HG03108 (cell line): ENCODE data around the gene HOXA2.
A peak's percentile ranks its signal among the peaks of the same experiment; 100 is the strongest.

ENCODE experiments used
- ATAC-seq: cut with Tn5 transposase; IDR thresholded peaks from one replicate; pipeline ENCODE4 v1.9.1; 2021; ENCODE audit warnings: moderate library complexity; ENCODE audit not compliant: unreplicated experiment

The HOXA2 gene

GRCh38 chr7:27141923-27142579 is 39.6 kb upstream of the HOXA2 start:
- no peak for ATAC-seq

GRCh38 chr7:27141137-27141922 is 38.8 kb upstream of the HOXA2 start:
- no peak for ATAC-seq

- no peak for ATAC-seq
Observed at GRCh38 chr7:27140126-27140857, 37.8 kb upstream of the HOXA2 start.

- no peak for ATAC-seq
Observed at GRCh38 chr7:27139334-27140125, 37.0 kb upstream of the HOXA2 start.

DNA sequence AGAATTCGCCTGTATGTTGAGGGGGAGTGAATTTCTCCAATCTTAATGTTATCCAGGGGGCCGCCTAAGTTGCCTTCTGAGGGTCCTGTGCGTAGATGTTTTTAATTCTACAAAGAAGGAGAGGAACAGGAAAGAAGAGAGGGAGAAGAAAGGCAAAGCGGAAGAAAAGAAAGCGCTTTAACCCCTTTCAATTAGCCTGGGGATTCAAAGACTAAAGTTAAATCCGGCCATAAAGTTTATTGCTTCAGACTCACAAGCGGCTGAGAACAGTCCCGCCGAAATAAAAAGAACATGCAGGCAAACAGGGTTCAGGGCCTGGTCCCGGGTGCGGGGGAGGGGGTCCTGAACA is 36.5 kb upstream of the HOXA2 start:
- no peak for ATAC-seq

- ATAC-seq, result no peak
Observed at GRCh38 chr7:27138472-27138871, 36.0 kb upstream of the HOXA2 start.

DNA sequence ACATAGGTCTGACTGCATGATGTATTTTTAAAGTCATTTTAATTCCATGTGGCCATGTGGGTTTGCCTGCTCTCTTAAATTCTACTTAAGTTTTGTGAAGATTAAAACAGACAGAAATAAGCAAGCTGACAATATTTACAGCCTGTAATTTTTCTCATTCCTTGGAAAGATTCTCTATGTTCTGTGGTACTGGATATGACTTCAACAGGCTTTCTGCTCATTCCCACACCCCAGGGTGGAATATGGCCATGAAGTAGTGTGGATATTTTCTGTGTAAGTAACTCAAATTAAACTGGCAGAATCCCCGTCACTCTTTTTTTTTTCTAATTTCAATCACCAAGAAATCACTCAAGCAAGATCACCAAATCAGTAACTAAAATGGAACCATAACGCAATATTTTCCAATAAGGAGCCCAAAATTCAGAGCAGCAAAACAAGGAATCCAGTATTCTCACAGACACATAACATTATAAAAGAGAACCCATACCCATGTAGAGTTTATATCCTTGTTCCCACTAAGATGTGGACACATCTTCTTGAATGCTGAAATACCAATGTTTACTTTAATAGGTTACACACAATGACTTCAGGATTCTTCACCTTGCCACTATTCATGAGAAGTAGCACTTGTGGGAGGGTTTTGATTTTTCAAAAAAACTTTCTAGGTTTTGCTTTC is 35.3 kb upstream of the HOXA2 start:
- no peak for ATAC-seq

DNA sequence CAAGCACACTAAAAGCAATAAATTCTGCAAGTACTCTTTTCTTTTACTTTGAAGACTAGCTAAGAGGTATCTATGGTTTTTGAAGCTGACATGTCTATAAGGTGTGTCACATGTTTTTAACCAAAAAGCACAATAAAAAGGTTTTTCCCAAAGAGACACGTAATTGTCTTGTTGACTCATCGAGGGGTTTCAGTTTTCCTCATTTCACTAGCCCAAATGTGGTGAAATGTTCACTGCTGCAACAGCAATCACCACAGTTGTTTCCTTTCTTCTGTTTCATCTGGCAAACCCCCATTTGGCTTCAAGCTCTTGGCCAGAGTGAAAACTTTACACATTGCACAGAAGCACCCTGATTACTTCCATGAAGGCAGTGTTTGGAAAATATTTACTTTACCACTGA is 31.9 kb upstream of the HOXA2 start:
- peak; percentile 49 for ATAC-seq

DNA sequence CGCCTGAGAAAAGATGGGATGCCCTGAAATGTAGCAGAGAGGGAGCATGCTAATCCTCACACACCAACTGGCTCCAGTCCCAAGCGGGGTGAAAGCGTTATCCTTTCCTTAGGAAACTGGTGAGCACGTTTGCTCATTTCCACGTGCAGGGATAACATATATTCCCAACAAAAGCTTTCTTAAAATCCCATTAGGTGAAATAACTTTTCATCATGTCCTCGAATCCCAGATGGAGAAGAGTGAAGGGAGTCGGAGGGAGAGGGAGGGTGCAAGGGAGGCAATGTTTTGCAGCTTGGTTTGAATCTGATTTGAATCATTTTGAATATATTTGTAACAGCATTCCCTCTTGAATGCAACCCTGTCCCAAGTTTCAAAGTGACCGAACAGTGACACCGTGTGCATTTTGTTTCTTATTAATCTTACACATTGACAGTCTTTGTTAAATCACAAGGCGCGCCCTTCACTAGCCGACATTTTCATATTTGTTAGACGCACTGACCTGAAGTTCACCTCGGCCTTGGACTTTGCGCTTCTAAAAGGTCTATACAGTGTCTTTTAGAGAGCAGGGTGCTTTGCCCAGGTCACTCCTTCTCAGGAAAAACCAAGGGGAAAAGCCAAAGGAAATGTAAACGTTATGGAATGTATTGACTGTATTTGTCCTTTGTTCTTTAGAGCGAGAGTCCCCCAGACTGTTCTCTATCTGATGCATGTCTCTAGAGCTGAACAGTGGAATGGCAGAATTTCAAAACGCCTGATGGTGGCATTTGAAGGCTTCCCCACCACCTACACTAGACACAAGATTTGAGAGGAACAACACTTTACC is 31.1 kb upstream of the HOXA2 start:
- ATAC-seq, result no peak

- ATAC-seq, result no peak
Observed at GRCh38 chr7:27132978-27133377, 30.5 kb upstream of the HOXA2 start.

DNA sequence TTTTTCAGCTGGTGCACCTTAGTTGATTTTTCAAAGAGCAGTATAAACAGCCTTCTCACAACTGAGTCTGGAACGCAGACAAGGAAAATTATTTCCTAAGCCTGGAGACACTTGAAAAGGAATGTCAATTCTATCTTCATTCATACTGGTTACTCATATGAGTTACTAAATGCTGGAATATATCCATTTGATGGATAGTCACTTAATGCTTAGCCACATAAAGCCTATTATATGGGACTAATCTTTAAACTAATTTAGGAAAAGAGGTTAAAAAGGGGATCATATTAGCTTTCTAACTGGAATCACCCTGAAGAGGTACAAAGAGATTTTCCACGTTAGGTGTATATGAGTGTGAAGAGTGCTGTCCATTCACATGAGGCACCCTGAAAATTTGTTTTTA is 29.7 kb upstream of the HOXA2 start:
- no peak for ATAC-seq

- ATAC-seq, result no peak
Observed at GRCh38 chr7:27131390-27131819, 28.9 kb upstream of the HOXA2 start.

DNA sequence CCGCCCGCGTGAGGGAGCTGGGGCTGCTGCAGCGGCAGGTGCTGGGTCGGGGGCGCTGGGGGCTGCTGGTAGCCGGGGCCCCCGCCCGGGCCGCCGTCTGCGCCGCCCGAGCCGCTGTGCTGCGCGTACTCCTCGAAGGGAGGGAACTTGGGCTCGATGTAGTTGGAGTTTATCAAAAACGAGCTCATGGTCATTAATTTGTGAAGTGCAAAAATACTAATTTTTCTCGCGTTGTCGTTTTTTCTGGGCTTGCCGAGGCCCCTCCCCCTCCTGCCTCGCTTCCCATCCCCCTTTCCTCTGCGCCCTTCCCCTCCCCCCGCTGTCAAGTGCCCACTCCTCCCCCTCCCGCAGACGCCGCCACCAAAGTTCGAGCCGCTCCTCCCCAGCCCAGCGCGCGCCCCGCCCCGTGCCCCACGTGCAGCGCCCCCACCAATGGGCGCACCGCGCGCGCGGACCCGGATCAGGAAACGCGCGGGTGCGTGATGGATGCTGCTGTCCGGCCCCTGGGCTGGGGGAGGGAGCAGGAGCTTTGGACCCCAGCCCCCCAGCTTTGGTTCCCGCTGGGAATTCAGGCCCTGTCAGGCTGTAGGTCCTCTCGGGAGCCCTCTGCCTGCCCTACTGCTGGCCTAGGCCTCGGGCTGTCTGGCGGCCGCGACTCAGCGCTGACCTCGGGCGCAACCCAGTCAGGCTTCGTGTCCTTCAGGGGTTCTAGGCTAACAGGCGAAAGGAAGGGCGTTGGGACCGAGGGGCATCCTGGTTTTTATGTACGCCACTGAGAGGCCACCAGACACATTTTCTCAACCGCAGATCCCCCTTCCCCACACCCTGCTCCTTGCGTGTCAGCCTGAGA is 28.3 kb upstream of the HOXA2 start, which contains the start of gene HOXA4:
Gene HOXA4, minus strand, starts transcription at position 218 of the 850 bp plus-strand sequence. Its CDS starts 24 bp downstream, at position 194.
- ATAC-seq, result no peak

GRCh38 chr7:27129729-27130539 is 27.5 kb upstream of the HOXA2 start:
- no peak for ATAC-seq

- ATAC-seq, result no peak
Observed at GRCh38 chr7:27128776-27129728, 26.6 kb upstream of the HOXA2 start.

DNA sequence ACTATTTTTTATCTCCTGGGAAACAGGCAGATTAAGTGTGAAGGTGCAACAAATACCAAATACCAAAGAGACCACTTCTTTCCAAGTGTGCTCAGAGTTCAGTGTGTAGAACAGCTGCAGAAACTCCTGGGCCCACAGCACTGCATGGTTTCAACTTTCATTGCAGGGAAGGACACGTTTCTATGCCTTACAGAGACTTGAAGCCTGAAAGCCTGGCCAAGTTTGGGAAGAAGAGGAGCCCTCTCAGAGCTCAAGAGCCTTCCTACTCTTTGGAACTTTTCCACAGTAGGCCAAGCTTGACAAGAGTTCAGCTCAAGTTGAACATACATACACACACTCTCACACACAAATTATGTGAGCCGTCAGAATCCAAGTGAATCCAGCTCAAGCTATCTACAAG is 25.6 kb upstream of the HOXA2 start:
- ATAC-seq, result no peak
